SU-DHL-6 (cell line): ENCODE results near the gene LHX2.

ENCODE experiments used
- H2AFZ ChIP-seq: fragments of 200-600 bp; sonication (generic); 2 replicates; pipeline ENCODE4 v1.6.1; 2014; ENCODE audit warnings: low read depth, mild to moderate bottlenecking, moderate library complexity, mixed read lengths, antibody characterized with exemption, low read length; ENCODE audit not compliant: severe bottlenecking
- H3F3A ChIP-seq: fragments of 200-600 bp; shearing (Covaris generic); 2 replicates; pipeline ENCODE4 v1.6.0; 2016; ENCODE audit warnings: antibody characterized with exemption, mild to moderate bottlenecking; ENCODE audit not compliant: insufficient read depth
- H3K27ac ChIP-seq: fragments of 200-600 bp; sonication (generic); 2 replicates; pipeline ENCODE4 v1.5.1; 2016; ENCODE audit warnings: low read depth, mild to moderate bottlenecking, low read length, moderate library complexity, mixed read lengths
- H3K27me3 ChIP-seq: fragments of 200-600 bp; sonication (generic), shearing (Covaris generic); 2 replicates; pipeline ENCODE4 v1.6.0; 2014; ENCODE audit warnings: mild to moderate bottlenecking, low read length
- H3K36me3 ChIP-seq: fragments of 200-600 bp; sonication (generic); 2 replicates; pipeline ENCODE4 v1.6.1; 2014; ENCODE audit warnings: mild to moderate bottlenecking, low read length, mixed read lengths
- H3K4me2 ChIP-seq: fragments of 300-600, 200-600 bp; shearing (Covaris generic), sonication (generic); 2 replicates; pipeline ENCODE4 v1.6.0; 2014; ENCODE audit warnings: low read length, low read depth, mild to moderate bottlenecking; ENCODE audit not compliant: poor library complexity, severe bottlenecking
- H3K4me3 ChIP-seq: fragments of 200-600 bp; sonication (generic); 2 replicates; pipeline ENCODE4 v1.5.1; 2014; ENCODE audit warnings: antibody characterized with exemption, low read length, mild to moderate bottlenecking, mixed read lengths; ENCODE audit not compliant: insufficient read depth, poor library complexity, severe bottlenecking
- H3K79me2 ChIP-seq: fragments of 200-600 bp; sonication (generic); 2 replicates; pipeline ENCODE4 v1.6.1; 2014; ENCODE audit warnings: mild to moderate bottlenecking, low read length, moderate library complexity; ENCODE audit not compliant: insufficient read depth
- H3K9ac ChIP-seq: fragments of 200-600 bp; sonication (generic); 2 replicates; pipeline ENCODE4 v1.7.0; 2014; ENCODE audit warnings: mild to moderate bottlenecking, low read length
- H3K9me2 ChIP-seq: fragments of 200-600 bp; sonication (generic); replicated peaks from 2 replicates; pipeline ENCODE4 v1.6.1; 2014; ENCODE audit warnings: low read length; ENCODE audit not compliant: insufficient read depth
- H3K9me3 ChIP-seq: fragments of 200-600 bp; sonication (generic); 2 replicates; pipeline ENCODE4 v1.6.1; 2014; ENCODE audit warnings: low read length, mixed read lengths; ENCODE audit not compliant: insufficient read depth
- H4K20me1 ChIP-seq: fragments of 200-600 bp; sonication (generic); 2 replicates; pipeline ENCODE4 v1.6.1; 2014; ENCODE audit warnings: low read depth, mild to moderate bottlenecking, antibody characterized with exemption, low read length, moderate library complexity, mixed read lengths
- CTCF ChIP-seq: fragments of 200-600 bp; sonication (generic); IDR thresholded peaks from one replicate; pipeline ENCODE4 v1.5.1; 2017; ENCODE audit warnings: antibody characterized with exemption, mild to moderate bottlenecking, low read length, moderate library complexity; ENCODE audit not compliant: insufficient read depth, poor library complexity, severe bottlenecking
- EZH2phosphoT487 ChIP-seq: fragments of 200-600 bp; sonication (generic), shearing (Covaris generic); conservative IDR thresholded peaks from 2 replicates; pipeline ENCODE4 v1.6.1; 2018; ENCODE audit warnings: mild to moderate bottlenecking, antibody characterized with exemption, low read length, moderate library complexity, mixed read lengths

The LHX2 gene

GRCh38 chr9:124046189-124046588 is 34.6 kb downstream of the LHX2 start:
- Histone ChIP-seq H3K4me2 (no peak overlapping the region), H3K9me2 (no peaks in the 10 kb centered on the region), H3K9me3 (no peaks in the 10 kb centered on the region), H3K36me3 (no peaks in the 10 kb centered on the region), H3K79me2 (no peaks in the 10 kb centered on the region), H3K27ac (no peak overlapping the region), H3F3A (no peaks in the 10 kb centered on the region), H3K9ac (no peak overlapping the region), H3K27me3 (no peaks in the 10 kb centered on the region), H3K4me3 (no peak overlapping the region), H4K20me1 (no peaks in the 10 kb centered on the region), H2AFZ (no peak overlapping the region)
- TF ChIP-seq CTCF, result no peak
- no peak for TF ChIP-seq EZH2phosphoT487

GRCh38 chr9:124047251-124047672 is 35.7 kb downstream of the LHX2 start:
- Histone ChIP-seq H3K4me3 (no peak overlapping the region), H2AFZ (no peak overlapping the region), H3K36me3 (no peaks in the 10 kb centered on the region), H3K79me2 (no peaks in the 10 kb centered on the region), H3K4me2 (no peak overlapping the region), H3K9ac (no peak overlapping the region), H3K27me3 (no peaks in the 10 kb centered on the region), H3K27ac (no peak overlapping the region), H4K20me1 (no peaks in the 10 kb centered on the region), H3F3A (no peaks in the 10 kb centered on the region), H3K9me3 (no peaks in the 10 kb centered on the region), H3K9me2 (no peaks in the 10 kb centered on the region)
- no peak for TF ChIP-seq EZH2phosphoT487

GRCh38 chr9:124050955-124051354 is 39.4 kb downstream of the LHX2 start:
- Histone ChIP-seq H3K27ac (no peak overlapping the region), H2AFZ (no peak overlapping the region), H3F3A (no peaks in the 10 kb centered on the region), H3K9me2 (no peaks in the 10 kb centered on the region), H3K27me3 (peaks cover 3% of the 10 kb centered on the region; the same call in 1 of the 2 replicates), H3K79me2 (no peaks in the 10 kb centered on the region), H4K20me1 (no peaks in the 10 kb centered on the region), H3K4me2 (no peak overlapping the region), H3K4me3 (no peak overlapping the region), H3K9ac (no peak overlapping the region), H3K36me3 (no peaks in the 10 kb centered on the region; the same call in 1 of the 2 replicates), H3K9me3 (peaks cover 12% of the 10 kb centered on the region; the same call in 1 of the 2 replicates)
- TF ChIP-seq CTCF (no peak), EZH2phosphoT487 (no peak)

- H3K9me3 ChIP-seq, result peaks cover 12% of the 10 kb centered on the region; the same call in 1 of the 2 replicates
- TF ChIP-seq EZH2phosphoT487, result no peak
- TF ChIP-seq CTCF, result no peak
Measured at GRCh38 chr9:124052401-124052800, 40.8 kb downstream of the LHX2 start.

More at GRCh38 chr9:124052401-124052800, 40.8 kb downstream of the LHX2 start:
- H4K20me1 ChIP-seq, result no peaks in the 10 kb centered on the region
- H3F3A ChIP-seq, result no peaks in the 10 kb centered on the region
- H3K9ac ChIP-seq, result no peak overlapping the region
- no peaks in the 10 kb centered on the region for H3K9me2 ChIP-seq
- no peak overlapping the region for H2AFZ ChIP-seq
- no peaks in the 10 kb centered on the region for H3K79me2 ChIP-seq
- no peak overlapping the region for H3K4me2 ChIP-seq
- no peak overlapping the region for H3K4me3 ChIP-seq
- H3K36me3 ChIP-seq, result no peaks in the 10 kb centered on the region; the same call in 1 of the 2 replicates
- H3K27ac ChIP-seq, result no peak overlapping the region
- H3K27me3 ChIP-seq, result peaks cover 3% of the 10 kb centered on the region; the same call in 1 of the 2 replicates
